Lung (tissue), 12 donors: ENCODE measurements around the gene TWIST2. TPM values are rescaled to one million over a fixed set of nuclear protein-coding genes. Genes with fewer than 3 reads are reported as not detected.

ENCODE experiments used
- ATAC-seq: fragments of 200-7000 bp; cut with Tn5 transposase; one replicate; pipeline ENCODE4 v1.9.1; 2020; ENCODE audit warnings: moderate number of reproducible peaks; ENCODE audit not compliant: insufficient read depth, low FRiP score
- DNase-seq, 3 donors: peaks; one replicate each; pipeline ENCODE4 v3.0.0-alpha.2; 2013 to 2017
- H3K27ac ChIP-seq, 2 donors: one replicate each; pipeline ENCODE4 v1.5.1; 2013; ENCODE audit warnings: mild to moderate bottlenecking in 2 of 2, moderate library complexity in 2 of 2, control low read depth in 1 of 2, inconsistent platforms in 1 of 2, low read depth in 1 of 2, low read length in 1 of 2
- H3K27me3 ChIP-seq, 3 donors: one replicate each; pipeline ENCODE4 v1.5.1; 2013; ENCODE audit warnings: low read length in 2 of 3; ENCODE audit not compliant: control insufficient read depth in 3 of 3, insufficient read depth in 3 of 3
- H3K36me3 ChIP-seq, 4 donors: one replicate each; pipeline ENCODE4 v1.5.1; 2013; ENCODE audit warnings: low read length in 4 of 4, mild to moderate bottlenecking in 1 of 4, moderate library complexity in 1 of 4; ENCODE audit not compliant: control insufficient read depth in 4 of 4, insufficient read depth in 4 of 4
- H3K4me1 ChIP-seq, 5 donors: one replicate each; pipeline ENCODE4 v1.5.1; 2013; ENCODE audit warnings: low read length in 5 of 5, mild to moderate bottlenecking in 2 of 5, moderate library complexity in 1 of 5; ENCODE audit not compliant: control insufficient read depth in 5 of 5, insufficient read depth in 5 of 5
- H3K4me3 ChIP-seq: one replicate; pipeline ENCODE4 v1.5.1; 2013; ENCODE audit warnings: mild to moderate bottlenecking, control low read depth, moderate library complexity
- H3K9ac ChIP-seq, 2 donors: one replicate each; pipeline ENCODE4 v1.5.1; 2013; ENCODE audit warnings: low read length in 2 of 2, control low read depth in 1 of 2; ENCODE audit not compliant: insufficient read depth in 1 of 2
- H3K9me3 ChIP-seq, 4 donors: one replicate each; pipeline ENCODE4 v1.5.1; 2013; ENCODE audit warnings: low read length in 3 of 4, mild to moderate bottlenecking in 1 of 4, moderate library complexity in 1 of 4; ENCODE audit not compliant: control insufficient read depth in 4 of 4, insufficient read depth in 3 of 4
- WGBS, 2 donors: extraction: QIAGEN DNeasy Blood & Tissue Kit; methylation state at CpG; one replicate each; pipeline ENCODE4 v1.1.7; 2013; 5-methylcytosine and 5-hydroxymethylcytosine counted together
- polyA plus RNA-seq, 2 donors: library from polyadenylated mRNA; stranded (reverse); fragments of 200-250 nt; gene quantifications; one replicate each; pipeline ENCODE4 v1.2.1, GENCODE V29; 2013
- total RNA-seq, 2 donors: library from RNA; depleted of rRNA in 1 of 2; stranded (reverse); fragments of >200 nt in 1 of 2; gene quantifications; one replicate each; pipeline ENCODE4 v1.2.1, GENCODE V29; 2014 to 2021
- TF ChIP-seq, protein P1 (sequence below): IDR thresholded peaks from 2 replicates; pipeline ENCODE4 v1.5.1; 2012; ENCODE audit warnings: mild to moderate bottlenecking; ENCODE audit errors: control extremely low read depth, extremely low read depth
- donor health status: control.
- donor health status: control.
- donor health status: Bipolar disorder and iron deficiency.
- donor health status: healthy.
- donor health status: DM: yes; HTN: yes; CAD: no.

Gene TWIST2
- total and polyA plus RNA-seq, 4 donors: 10.1 to 14.8 (median 11.7) TPM

DNA sequence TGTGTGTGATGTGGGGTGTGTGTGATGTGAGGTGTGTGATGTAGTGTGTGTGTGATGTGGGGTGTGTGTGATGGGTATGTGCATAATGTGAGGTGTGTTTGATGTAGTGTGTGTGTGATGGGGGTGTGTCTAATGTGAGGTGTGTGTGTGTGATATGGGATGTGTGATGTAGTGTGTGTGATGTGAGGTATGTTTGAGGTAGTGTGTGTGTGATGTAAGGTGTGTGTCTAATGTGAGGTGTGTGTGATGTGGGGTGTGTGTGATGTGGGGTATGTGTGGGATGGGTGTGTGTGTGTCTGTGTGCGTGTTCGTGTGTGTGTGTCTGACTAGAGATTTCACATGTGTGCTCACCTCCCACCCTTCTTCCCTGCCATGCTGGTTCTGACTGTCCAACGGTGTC lies 56.3 kb downstream of the TWIST2 start:
- TF ChIP-seq, protein P1, sequence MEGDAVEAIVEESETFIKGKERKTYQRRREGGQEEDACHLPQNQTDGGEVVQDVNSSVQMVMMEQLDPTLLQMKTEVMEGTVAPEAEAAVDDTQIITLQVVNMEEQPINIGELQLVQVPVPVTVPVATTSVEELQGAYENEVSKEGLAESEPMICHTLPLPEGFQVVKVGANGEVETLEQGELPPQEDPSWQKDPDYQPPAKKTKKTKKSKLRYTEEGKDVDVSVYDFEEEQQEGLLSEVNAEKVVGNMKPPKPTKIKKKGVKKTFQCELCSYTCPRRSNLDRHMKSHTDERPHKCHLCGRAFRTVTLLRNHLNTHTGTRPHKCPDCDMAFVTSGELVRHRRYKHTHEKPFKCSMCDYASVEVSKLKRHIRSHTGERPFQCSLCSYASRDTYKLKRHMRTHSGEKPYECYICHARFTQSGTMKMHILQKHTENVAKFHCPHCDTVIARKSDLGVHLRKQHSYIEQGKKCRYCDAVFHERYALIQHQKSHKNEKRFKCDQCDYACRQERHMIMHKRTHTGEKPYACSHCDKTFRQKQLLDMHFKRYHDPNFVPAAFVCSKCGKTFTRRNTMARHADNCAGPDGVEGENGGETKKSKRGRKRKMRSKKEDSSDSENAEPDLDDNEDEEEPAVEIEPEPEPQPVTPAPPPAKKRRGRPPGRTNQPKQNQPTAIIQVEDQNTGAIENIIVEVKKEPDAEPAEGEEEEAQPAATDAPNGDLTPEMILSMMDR: no peak
- no peak for DNase-seq
- no peak overlapping the region for H3K9ac ChIP-seq

DNA sequence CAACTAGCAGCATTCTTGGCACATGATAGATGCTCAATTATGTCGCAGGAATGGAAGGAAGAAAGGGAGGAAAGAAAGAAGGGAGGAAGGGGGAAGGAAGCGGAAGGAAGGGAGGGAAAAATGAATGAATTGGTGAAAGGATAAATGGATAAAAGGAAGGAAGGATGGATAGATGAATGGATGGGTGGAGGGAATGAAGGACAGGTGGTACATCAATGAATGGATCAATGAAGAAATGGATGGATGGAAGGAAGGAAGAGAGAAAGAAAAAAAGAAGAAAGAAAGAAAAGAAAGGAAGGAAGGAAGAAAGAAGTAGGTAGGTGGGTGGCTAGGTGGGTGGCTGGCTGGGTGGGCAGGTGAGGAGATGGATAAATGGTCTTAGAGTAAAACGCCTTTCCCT lies 56.8 kb downstream of the TWIST2 start:
- Histone ChIP-seq H3K9me3 (peaks cover 0 to 4% (median 0%) of the 10 kb centered on the region in 4 donors), H3K9ac (no peak overlapping the region), H3K4me1 (peaks cover 0 to 24% (median 4%) of the 10 kb centered on the region in 5 donors), H3K27me3 (no peaks in the 10 kb centered on the region), H3K27ac (no peak overlapping the region), H3K36me3 (no peaks in the 10 kb centered on the region), H3K4me3 (no peak overlapping the region)
- TF ChIP-seq, protein P1: no peak
- WGBS, 2 donors: 80 to 85% methylated on average over 3 of the region's 3 CpGs
- no peak for DNase-seq
- no peak for ATAC-seq

More for the DNA sequence above, 56.3 kb downstream of the TWIST2 start:
- H3K27ac ChIP-seq: no peak overlapping the region
- no peak overlapping the region for H3K4me3 ChIP-seq
- H3K27me3 ChIP-seq: no peaks in the 10 kb centered on the region
- H3K4me1 ChIP-seq: peaks cover 0 to 19% (median 4%) of the 10 kb centered on the region in 5 donors
- WGBS, 2 donors: 88% methylated on average over 3 of the region's 3 CpGs
- H3K9me3 ChIP-seq: peaks cover 0 to 3% (median 0%) of the 10 kb centered on the region in 4 donors
- no peak for ATAC-seq
- H3K36me3 ChIP-seq: no peaks in the 10 kb centered on the region

- Histone ChIP-seq H3K36me3 (no peaks in the 10 kb centered on the region), H3K9me3 (peaks cover 0 to 4% (median 0%) of the 10 kb centered on the region in 4 donors), H3K27ac (no peak overlapping the region), H3K9ac (no peak overlapping the region), H3K4me3 (no peak overlapping the region), H3K27me3 (no peaks in the 10 kb centered on the region), H3K4me1 (peaks cover 0 to 25% (median 4%) of the 10 kb centered on the region in 5 donors)
- DNase-seq (no peak), ATAC-seq (no peak)
- 58 to 68% methylated on average over 13 of the region's 13 CpGs for WGBS, 2 donors
- TF ChIP-seq, protein P1: no peak
Measured at GRCh38 chr2:238905224-238905623, 57.3 kb downstream of the TWIST2 start.

GRCh38 chr2:238905644-238906043 lies 57.8 kb downstream of the TWIST2 start:
- DNase-seq (peak in 2 of 3 donors; percentile 34 to 51), ATAC-seq (no peak)
- Histone ChIP-seq H3K27ac (no peak overlapping the region), H3K36me3 (no peaks in the 10 kb centered on the region), H3K4me1 (peaks cover 0 to 25% (median 4%) of the 10 kb centered on the region in 5 donors), H3K9me3 (peaks cover 0 to 4% (median 0%) of the 10 kb centered on the region in 4 donors), H3K4me3 (no peak overlapping the region), H3K9ac (no peak overlapping the region), H3K27me3 (no peaks in the 10 kb centered on the region)
- TF ChIP-seq, protein P1: no peak
- 87 to 89% methylated on average over 28 of the region's 28 CpGs for WGBS, 2 donors
